Uterus (tissue), 4 donors: Measurements from ENCODE around the gene SEMA3D. TPM values are rescaled to one million over a fixed set of nuclear protein-coding genes. Genes with fewer than 3 reads are reported as not detected.

Experiments
- DNase-seq, 2 donors: peaks; one replicate each; pipeline ENCODE4 v3.0.0-alpha.2; 2019 to 2020
- H3K27ac ChIP-seq, 2 donors: fragments of 200-600 bp; sonication (generic); 1 replicate in 1 of 2; 2 replicates in 1 of 2; pipeline ENCODE4 v1.5.1; 2016 to 2018
- H3K27me3 ChIP-seq, 2 donors: fragments of 200-600 bp; sonication (generic); one replicate each; pipeline ENCODE4 v1.5.1; 2018 to 2019; ENCODE audit warnings: control low read depth in 1 of 2
- H3K36me3 ChIP-seq, 2 donors: fragments of 200-600 bp; sonication (generic); one replicate each; pipeline ENCODE4 v1.5.1; 2019; ENCODE audit warnings: control low read depth in 1 of 2
- H3K4me1 ChIP-seq, 2 donors: fragments of 200-600 bp; sonication (generic); one replicate each; pipeline ENCODE4 v1.5.1; 2018 to 2019; ENCODE audit warnings: control low read depth in 1 of 2
- H3K4me3 ChIP-seq, 2 donors: fragments of 200-600 bp; sonication (generic); 1 replicate in 1 of 2; 2 replicates in 1 of 2; pipeline ENCODE4 v1.5.1; 2018 to 2019; ENCODE audit warnings: mild to moderate bottlenecking in 1 of 2
- H3K9me3 ChIP-seq, 2 donors: fragments of 200-600 bp; sonication (generic); one replicate each; pipeline ENCODE4 v1.5.1; 2019; ENCODE audit warnings: control low read depth in 1 of 2
- POLR2A ChIP-seq, 2 donors: fragments of 450-650 bp; IDR thresholded peaks; one replicate each; pipeline ENCODE4 v1.6.1; 2016; ENCODE audit warnings: antibody characterized with exemption in 2 of 2, mild to moderate bottlenecking in 1 of 2, moderate library complexity in 1 of 2
- intact Hi-C: fragments of 100-400 bp; cut with DNase I; formaldehyde crosslinking; loops from one replicate; pipeline ENCODE4 v1.15.1; 2023; ENCODE audit warnings: low total_unique reads
- total RNA-seq, 4 donors: library from RNA; depleted of rRNA in 3 of 4; stranded (reverse); fragments of >200 nt in 3 of 4; gene quantifications; one replicate each; pipeline versions ENCODE4 v1.1.0 to v1.2.4, GENCODE V29; 2014 to 2023
- TF ChIP-seq, protein P1 (sequence below), 4 experiments: fragments of 200-600 bp in 2 of 4; fragments of 450-650 bp in 2 of 4; sonication (generic) in 2 of 4; IDR thresholded peaks; one replicate each; pipeline ENCODE4 v1.5.1; 2016 to 2019; ENCODE audit warnings: antibody characterized with exemption in 4 of 4, mild to moderate bottlenecking in 2 of 4, moderate library complexity in 1 of 4
- donor health status: DM: yes; HTN: yes; CAD: no.

SEMA3D gene
- total RNA-seq, 4 donors from 2014 or later: 7.1 to 68.6 (median 20.4) TPM

DNA sequence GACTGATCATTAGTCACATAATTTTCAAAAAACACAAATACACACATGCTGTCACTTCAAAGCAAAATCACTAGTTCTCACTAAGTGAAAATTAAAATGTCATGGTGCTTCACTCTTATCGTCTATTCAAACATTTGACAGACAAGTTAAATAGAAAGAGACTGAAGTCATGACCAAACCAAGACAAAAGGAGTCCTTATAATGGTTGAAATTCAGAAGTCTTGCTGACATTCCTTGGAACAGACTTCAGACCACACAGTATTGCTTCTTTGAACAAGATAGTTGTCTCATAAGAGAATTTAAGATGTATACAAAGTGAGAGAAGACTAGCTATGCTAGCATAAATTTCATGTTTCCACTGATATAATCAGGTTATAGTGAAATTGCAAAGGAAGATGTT is 119.5 kb downstream of the SEMA3D start:
- intact Hi-C loops: no loop called here
- Histone ChIP-seq H3K27ac (no peak overlapping the region), H3K4me1 (no peaks in the 10 kb centered on the region), H3K36me3 (no peaks in the 10 kb centered on the region), H3K4me3 (no peak overlapping the region), H3K9me3 (no peaks in the 10 kb centered on the region), H3K27me3 (no peaks in the 10 kb centered on the region)
- no peak for TF ChIP-seq POLR2A (IDR thresholded peaks at IDR 0.05)
- TF ChIP-seq, protein P1, sequence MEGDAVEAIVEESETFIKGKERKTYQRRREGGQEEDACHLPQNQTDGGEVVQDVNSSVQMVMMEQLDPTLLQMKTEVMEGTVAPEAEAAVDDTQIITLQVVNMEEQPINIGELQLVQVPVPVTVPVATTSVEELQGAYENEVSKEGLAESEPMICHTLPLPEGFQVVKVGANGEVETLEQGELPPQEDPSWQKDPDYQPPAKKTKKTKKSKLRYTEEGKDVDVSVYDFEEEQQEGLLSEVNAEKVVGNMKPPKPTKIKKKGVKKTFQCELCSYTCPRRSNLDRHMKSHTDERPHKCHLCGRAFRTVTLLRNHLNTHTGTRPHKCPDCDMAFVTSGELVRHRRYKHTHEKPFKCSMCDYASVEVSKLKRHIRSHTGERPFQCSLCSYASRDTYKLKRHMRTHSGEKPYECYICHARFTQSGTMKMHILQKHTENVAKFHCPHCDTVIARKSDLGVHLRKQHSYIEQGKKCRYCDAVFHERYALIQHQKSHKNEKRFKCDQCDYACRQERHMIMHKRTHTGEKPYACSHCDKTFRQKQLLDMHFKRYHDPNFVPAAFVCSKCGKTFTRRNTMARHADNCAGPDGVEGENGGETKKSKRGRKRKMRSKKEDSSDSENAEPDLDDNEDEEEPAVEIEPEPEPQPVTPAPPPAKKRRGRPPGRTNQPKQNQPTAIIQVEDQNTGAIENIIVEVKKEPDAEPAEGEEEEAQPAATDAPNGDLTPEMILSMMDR (IDR thresholded peaks at IDR 0.05): no peak
- no peak for DNase-seq

DNA sequence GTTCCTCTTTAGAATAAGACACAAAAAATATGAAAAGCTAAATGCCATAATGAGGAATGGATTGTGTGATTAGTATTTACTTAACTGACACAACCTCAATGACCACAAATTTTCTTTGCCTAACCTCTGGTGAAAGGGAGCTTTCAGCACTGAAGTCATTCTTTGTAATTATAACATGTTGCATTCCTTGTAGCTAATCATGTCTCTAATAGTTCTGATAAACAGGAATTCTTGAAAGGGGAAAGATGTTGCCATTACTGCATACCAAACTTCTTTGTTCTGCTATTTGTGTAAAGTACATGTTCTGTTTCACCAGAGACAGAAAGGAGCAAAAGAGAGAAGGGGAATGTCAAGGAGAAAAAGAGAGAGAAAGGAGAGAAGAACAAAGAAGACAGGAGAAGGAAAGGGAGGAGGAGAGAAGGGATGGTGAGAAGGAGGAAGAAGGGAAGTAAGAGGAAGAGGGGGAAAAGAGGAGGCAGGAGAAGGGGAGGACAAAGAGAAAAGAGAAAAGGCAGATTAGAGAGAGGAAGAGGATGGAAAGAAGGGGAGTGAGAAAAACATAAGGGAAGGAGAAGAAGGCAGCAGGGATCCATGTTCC is 120.9 kb downstream of the SEMA3D start:
- no peak overlapping the region for H3K4me3 ChIP-seq
- H3K9me3 ChIP-seq: no peaks in the 10 kb centered on the region
- H3K27me3 ChIP-seq: no peaks in the 10 kb centered on the region
- DNase-seq: no peak
- intact Hi-C loops: no loop called here
- H3K4me1 ChIP-seq: no peaks in the 10 kb centered on the region
- TF ChIP-seq, protein P1 (IDR thresholded peaks at IDR 0.05): no peak
- no peak for TF ChIP-seq POLR2A (IDR thresholded peaks at IDR 0.05)
- no peak overlapping the region for H3K27ac ChIP-seq
- H3K36me3 ChIP-seq: no peaks in the 10 kb centered on the region

DNA sequence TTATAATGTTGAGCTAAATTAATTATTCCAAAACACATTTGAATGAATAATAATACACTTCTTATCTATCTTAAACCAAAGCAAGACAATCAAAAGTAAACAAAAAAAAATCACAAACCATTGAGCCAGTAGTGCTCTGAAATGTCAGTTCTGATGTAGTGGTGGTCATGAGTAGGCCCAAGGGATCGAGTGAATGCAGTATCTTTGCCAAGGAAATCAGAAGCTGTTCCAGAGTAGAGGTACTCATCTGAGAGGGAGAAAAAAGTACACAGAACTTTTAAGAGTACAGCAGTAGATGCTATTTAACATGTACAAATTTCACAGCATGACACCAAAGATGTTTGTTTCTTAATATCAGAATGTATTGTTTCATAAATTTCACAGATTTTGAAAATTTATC is 121.5 kb downstream of the SEMA3D start:
- Histone ChIP-seq H3K27ac (no peak overlapping the region), H3K9me3 (no peaks in the 10 kb centered on the region), H3K36me3 (no peaks in the 10 kb centered on the region), H3K4me1 (no peaks in the 10 kb centered on the region), H3K4me3 (no peak overlapping the region), H3K27me3 (no peaks in the 10 kb centered on the region)
- intact Hi-C loops: no loop called here
- no peak for DNase-seq
- TF ChIP-seq, protein P1 (IDR thresholded peaks at IDR 0.05): no peak
- no peak for TF ChIP-seq POLR2A (IDR thresholded peaks at IDR 0.05)

DNA sequence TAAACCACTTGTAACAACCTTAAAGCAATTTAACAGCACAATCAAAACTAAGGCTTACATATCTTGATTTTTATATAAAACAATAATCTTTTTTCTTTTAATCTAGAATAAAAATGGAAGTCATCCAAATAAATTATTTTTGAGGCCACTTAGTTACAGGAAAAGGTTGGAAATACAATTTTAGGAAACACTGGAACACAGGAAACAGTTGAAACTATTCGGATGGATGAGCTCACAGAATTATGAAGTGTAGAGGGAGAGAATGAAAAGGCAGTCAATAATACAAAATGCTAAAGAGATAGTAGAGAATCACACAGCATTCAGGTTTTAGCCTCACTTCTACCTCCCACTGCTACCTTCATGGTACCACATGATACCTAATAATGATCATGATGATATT is 124.2 kb downstream of the SEMA3D start:
- no peaks in the 10 kb centered on the region for H3K27me3 ChIP-seq
- H3K36me3 ChIP-seq: no peaks in the 10 kb centered on the region
- H3K27ac ChIP-seq: no peak overlapping the region
- intact Hi-C loops: no loop called here
- no peak for DNase-seq
- H3K4me3 ChIP-seq: no peak overlapping the region
- TF ChIP-seq, protein P1 (IDR thresholded peaks at IDR 0.05): no peak
- TF ChIP-seq POLR2A (IDR thresholded peaks at IDR 0.05): no peak
- no peaks in the 10 kb centered on the region for H3K9me3 ChIP-seq
- no peaks in the 10 kb centered on the region for H3K4me1 ChIP-seq

DNA sequence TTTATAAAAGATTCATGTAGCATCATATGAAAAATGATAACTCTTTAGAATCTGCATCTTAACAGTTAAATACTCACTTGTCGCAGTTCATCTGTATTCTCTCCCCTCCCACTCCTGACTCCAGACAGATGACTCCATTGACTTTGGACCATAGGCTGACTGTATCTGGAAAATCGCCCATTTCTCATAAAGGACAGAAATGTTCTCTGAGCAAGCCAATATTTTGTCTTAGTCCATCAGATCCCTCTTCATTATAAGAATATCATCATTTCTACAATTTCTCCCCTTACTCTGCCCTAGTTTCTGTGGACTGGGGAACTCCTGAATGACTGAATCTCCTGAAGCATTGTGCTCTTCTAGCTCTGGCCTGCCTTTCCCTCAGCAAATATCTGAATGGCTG is 125.4 kb downstream of the SEMA3D start:
- DNase-seq: no peak
- H3K4me3 ChIP-seq: no peak overlapping the region
- H3K9me3 ChIP-seq: no peaks in the 10 kb centered on the region
- no peaks in the 10 kb centered on the region for H3K4me1 ChIP-seq
- TF ChIP-seq, protein P1 (IDR thresholded peaks at IDR 0.05): no peak
- no peak for TF ChIP-seq POLR2A (IDR thresholded peaks at IDR 0.05)
- no peak overlapping the region for H3K27ac ChIP-seq
- no peaks in the 10 kb centered on the region for H3K36me3 ChIP-seq
- H3K27me3 ChIP-seq: no peaks in the 10 kb centered on the region
- intact Hi-C loops: no loop called here
